HCT116 (cell line): ENCODE results near the gene RIPK3. TPM values are rescaled to one million over a fixed set of nuclear protein-coding genes. Genes with fewer than 3 reads are reported as not detected.

Source experiments
- ATAC-seq: fragments of 200-7000 bp; cut with Tn5 transposase; 2 replicates; pipeline ENCODE4 v1.9.1; 2020; ENCODE audit warnings: mild to moderate bottlenecking, moderate library complexity
- BruUV-seq: library from RNA; stranded (reverse); fragments of 400-500 nt; replicated peaks from 2 replicates; lab custom pipeline; 2021; lab: Mats Ljungman, UMichigan
- CTCF ChIA-PET: fragments of 300-600 bp; sonication (Branson Sonifier 250); formaldehyde crosslinking; loops from one replicate; lab custom pipeline; 2021; ENCODE audit warnings: antibody characterized with exemption; lab: Charles Lee
- POLR2A ChIA-PET: fragments of 300-600, 350-600 bp; sonication (Branson Sonifier 250); formaldehyde crosslinking; loops from one replicate; lab custom pipeline; 2021; ENCODE audit warnings: antibody characterized with exemption; lab: Charles Lee
- RAD21 ChIA-PET, 2 experiments: fragments of 300-600 bp; sonication (Branson Sonifier 250); formaldehyde crosslinking; loops; one replicate each; lab custom pipeline; 2023; ENCODE audit warnings: low total read pairs in 2 of 2; ENCODE audit not compliant: uncharacterized antibody in 2 of 2, unreplicated experiment in 2 of 2, low non-redundant PET in 1 of 2; lab: Charles Lee
- DNase-seq: peaks from one replicate; pipeline ENCODE4 v3.0.0-alpha.2; 2010; ENCODE audit warnings: low read depth, low spot score
- H2AFZ ChIP-seq: fragments of 200-600 bp; shearing (Covaris generic), sonication (generic); 2 replicates; pipeline ENCODE4 v1.6.1; 2017; ENCODE audit warnings: low read depth, mixed run types, mixed read lengths, antibody characterized with exemption, low read length; ENCODE audit not compliant: poor library complexity, severe bottlenecking
- H3K27ac ChIP-seq: 2 replicates; pipeline ENCODE4 v1.5.1; 2012; ENCODE audit warnings: low read depth, low read length
- H3K27me3 ChIP-seq: fragments of 200-600 bp; sonication (generic); 2 replicates; pipeline ENCODE4 v1.6.1; 2016; ENCODE audit warnings: mixed run types, low read length, mixed read lengths; ENCODE audit not compliant: insufficient read depth
- H3K36me3 ChIP-seq, 2 experiments: fragments of 200-500 bp in 1 of 2; fragments of 200-600 bp in 1 of 2; sonication (Bioruptor generic) in 1 of 2; sonication (generic) in 1 of 2; 2 replicates each; pipeline versions ENCODE4 v1.5.1 to v1.6.1; 2014 to 2016; ENCODE audit warnings: low read length in 2 of 2, inconsistent platforms in 1 of 2, mixed read lengths in 1 of 2, mixed run types in 1 of 2; ENCODE audit not compliant: insufficient read depth in 2 of 2, control insufficient read depth in 1 of 2
- H3K4me1 ChIP-seq, 2 experiments: fragments of 200-600 bp in 1 of 2; sonication (generic) in 1 of 2; 2 replicates each; pipeline versions ENCODE4 v1.5.1 to v1.6.1; 2012 to 2017; ENCODE audit warnings: low read length in 2 of 2, inconsistent platforms in 1 of 2, mild to moderate bottlenecking in 1 of 2, mixed read lengths in 1 of 2, mixed run types in 1 of 2, moderate library complexity in 1 of 2; ENCODE audit not compliant: insufficient read depth in 2 of 2, control insufficient read depth in 1 of 2
- H3K4me2 ChIP-seq: fragments of 200-600 bp; sonication (generic); 2 replicates; pipeline ENCODE4 v1.6.1; 2017; ENCODE audit warnings: mixed run types, low read length, mixed read lengths
- H3K4me3 ChIP-seq, 2 experiments: fragments of 200-600 bp in 1 of 2; sonication (generic) in 1 of 2; replicated peaks in 1 of 2; 2 replicates each; pipeline ENCODE4 v1.5.1; 2011 to 2016; ENCODE audit warnings: low read length in 2 of 2, control low read depth in 1 of 2, low read depth in 1 of 2, mild to moderate bottlenecking in 1 of 2, mixed read lengths in 1 of 2, mixed run types in 1 of 2
- H3K79me2 ChIP-seq: fragments of 200-600 bp; sonication (generic); 2 replicates; pipeline ENCODE4 v1.6.1; 2017; ENCODE audit warnings: mild to moderate bottlenecking, mixed run types, low read length, moderate library complexity, mixed read lengths; ENCODE audit not compliant: insufficient read depth
- H3K9ac ChIP-seq: fragments of 200-600 bp; sonication (generic); 2 replicates; pipeline ENCODE4 v1.6.1; 2016; ENCODE audit warnings: low read length, mixed read lengths
- H3K9me2 ChIP-seq: fragments of 200-600 bp; sonication (generic), shearing (Covaris generic); 2 replicates; pipeline ENCODE4 v1.6.1; 2017; ENCODE audit warnings: mixed run types, mild to moderate bottlenecking, moderate library complexity; ENCODE audit not compliant: insufficient read depth
- H3K9me3 ChIP-seq, 2 experiments: fragments of 200-500 bp in 1 of 2; fragments of 200-600 bp in 1 of 2; sonication (Bioruptor generic) in 1 of 2; sonication (generic) in 1 of 2; 2 replicates each; pipeline ENCODE4 v1.6.1; 2014 to 2017; ENCODE audit warnings: low read length in 2 of 2, mixed read lengths in 2 of 2, inconsistent platforms in 1 of 2, low read depth in 1 of 2, mild to moderate bottlenecking in 1 of 2, mixed run types in 1 of 2, moderate library complexity in 1 of 2; ENCODE audit not compliant: control insufficient read depth in 1 of 2, insufficient read depth in 1 of 2
- H4K20me1 ChIP-seq: fragments of 200-600 bp; sonication (generic), shearing (Covaris generic); 2 replicates; pipeline ENCODE4 v1.6.1; 2017; ENCODE audit warnings: mixed run types, mild to moderate bottlenecking, moderate library complexity; ENCODE audit not compliant: insufficient read depth
- CBX3 ChIP-seq: IDR thresholded peaks from 2 replicates; pipeline ENCODE4 v1.6.1; 2012; ENCODE audit warnings: low read depth
- EGR1 ChIP-seq: IDR thresholded peaks from 2 replicates; pipeline ENCODE4 v1.6.1; 2012; ENCODE audit warnings: low read depth
- ELF1 ChIP-seq: IDR thresholded peaks from 2 replicates; pipeline ENCODE4 v1.6.1; 2012; ENCODE audit warnings: low read depth, borderline replicate concordance
- EZH2 ChIP-seq: fragments of 200-600 bp; sonication (generic); IDR thresholded peaks from 2 replicates; pipeline ENCODE4 v1.6.1; 2017; ENCODE audit warnings: antibody characterized with exemption, mixed run types
- EZH2phosphoT487 ChIP-seq: fragments of 200-600 bp; IDR thresholded peaks from 2 replicates; pipeline ENCODE4 v1.6.1; 2018; ENCODE audit warnings: antibody characterized with exemption, borderline replicate concordance
- FOSL1 ChIP-seq: IDR thresholded peaks from 2 replicates; pipeline ENCODE4 v1.6.1; 2012; ENCODE audit warnings: low read depth
- JUND ChIP-seq: IDR thresholded peaks from 2 replicates; pipeline ENCODE4 v1.6.1; 2012
- MAX ChIP-seq: IDR thresholded peaks from 2 replicates; pipeline ENCODE4 v1.6.1; 2012
- POLR2A ChIP-seq: IDR thresholded peaks from 2 replicates; pipeline ENCODE4 v1.7.0; 2011; ENCODE audit warnings: borderline replicate concordance; ENCODE audit not compliant: insufficient read depth, insufficient read length; ENCODE audit errors: extremely low read depth
- POLR2AphosphoS5 ChIP-seq: IDR thresholded peaks from 2 replicates; pipeline ENCODE4 v1.6.1; 2011; ENCODE audit warnings: mild to moderate bottlenecking, low read depth, low read length, moderate library complexity
- RAD21 ChIP-seq: IDR thresholded peaks from 2 replicates; pipeline ENCODE4 v1.6.1; 2012; ENCODE audit warnings: low read depth, mild to moderate bottlenecking
- SIN3A ChIP-seq: IDR thresholded peaks from 2 replicates; pipeline ENCODE4 v1.6.1; 2012; ENCODE audit warnings: low read depth
- SRF ChIP-seq: IDR thresholded peaks from 2 replicates; pipeline ENCODE4 v1.6.1; 2012; ENCODE audit warnings: low read depth
- TCF7L2 ChIP-seq: IDR thresholded peaks from 2 replicates; pipeline ENCODE4 v1.7.0; 2011; ENCODE audit warnings: borderline replicate concordance, inconsistent platforms; ENCODE audit not compliant: insufficient read depth, insufficient read length; ENCODE audit errors: extremely low read depth
- YY1 ChIP-seq: IDR thresholded peaks from 2 replicates; pipeline ENCODE4 v1.6.1; 2011; ENCODE audit warnings: low read length, low read depth, moderate library complexity, mild to moderate bottlenecking; ENCODE audit not compliant: insufficient replicate concordance; ENCODE audit errors: extremely low read depth
- ZBTB33 ChIP-seq: IDR thresholded peaks from 2 replicates; pipeline ENCODE4 v1.6.1; 2011; ENCODE audit warnings: mild to moderate bottlenecking, low read length, moderate library complexity; ENCODE audit not compliant: insufficient replicate concordance; ENCODE audit errors: extremely low read depth
- ZFX ChIP-seq: fragments of 450-650 bp; IDR thresholded peaks from 2 replicates; pipeline ENCODE4 v1.6.1; 2017
- ZNF274 ChIP-seq: fragments of 200-500 bp; sonication (Bioruptor generic); IDR thresholded peaks from 2 replicates; pipeline ENCODE4 v1.6.1; 2014; ENCODE audit warnings: mild to moderate bottlenecking, low read depth, low read length, inconsistent platforms
- intact Hi-C: fragments of 100-400 bp; cut with micrococcal nuclease; formaldehyde crosslinking; loops from 2 replicates; pipeline ENCODE4 v1.10.0; 2022
- total RNA-seq: library from RNA; stranded (reverse); gene quantifications from one replicate; pipeline ENCODE4 v1.2.1, GENCODE V29; 2021; ENCODE audit not compliant: unreplicated experiment

RIPK3 gene
- total RNA-seq, 1 experiment from 2014 or later: not detected

GRCh38 chr14:24309538-24310264 lies 30.1 kb downstream of the RIPK3 start, which contains the start of gene LTB4R2:
Gene LTB4R2, plus strand, starts transcription at chr14:24310140. Its CDS starts 525 bp downstream, at chr14:24310665.
- Histone ChIP-seq H3K36me3 (peaks cover 12 to 21% of the 10 kb centered on the region in 2 experiments; a peak in 3 of 4 replicates), H3K9me3 (no peaks in the 10 kb centered on the region), H3K4me1 (peaks cover 7 to 16% of the 10 kb centered on the region in 2 experiments), H3K27ac (no peak within 1 kb of the TSS), H3K9me2 (no peaks in the 10 kb centered on the region), H3K79me2 (no peaks in the 10 kb centered on the region), H3K27me3 (no peaks in the 10 kb centered on the region), H3K9ac (no peak within 1 kb of the TSS), H2AFZ (no peak within 1 kb of the TSS), H4K20me1 (no peaks in the 10 kb centered on the region), H3K4me3 (no peak within 1 kb of the TSS), H3K4me2 (no peak within 1 kb of the TSS)
- TF ChIP-seq MAX: no peak
- no peak for TF ChIP-seq SIN3A
- no peak for TF ChIP-seq SRF
- no peak for TF ChIP-seq ZNF274
- no peak for TF ChIP-seq EGR1
- no peak for TF ChIP-seq POLR2A
- no peak for TF ChIP-seq FOSL1
- no peak for TF ChIP-seq ELF1
- no peak for TF ChIP-seq EZH2phosphoT487
- TF ChIP-seq ZBTB33: no peak
- no peak for TF ChIP-seq ZFX
- no peak for TF ChIP-seq CBX3
- no peak for TF ChIP-seq EZH2
- TF ChIP-seq JUND: no peak
- no peak for TF ChIP-seq RAD21
- TF ChIP-seq YY1: no peak
- no peak for TF ChIP-seq POLR2AphosphoS5
- TF ChIP-seq TCF7L2: no peak
- intact Hi-C loops: no loop called here
- no peak for ATAC-seq
- BruUV-seq: no TSS peak
- POLR2A ChIA-PET: no interaction called here
- RAD21 ChIA-PET: no interaction called here
- CTCF ChIA-PET: interaction anchor here (3.3 kb wide), 1 partner anchor 11 kb away, joined by 59 read pairs; the partner anchor contains the start of genes DHRS1 and NOP9
- no peak for DNase-seq
